HG02571 (cell line): ENCODE data around the gene KRT85.

Experiments used
- ATAC-seq: cut with Tn5 transposase; IDR thresholded peaks from one replicate; pipeline ENCODE4 v1.9.1; 2021; ENCODE audit warnings: mild to moderate bottlenecking, moderate library complexity; ENCODE audit not compliant: unreplicated experiment

Gene KRT85

GRCh38 chr12:52395761-52396434 lies 28.6 kb upstream of the KRT85 start:
- no peak for ATAC-seq

GRCh38 chr12:52394836-52395405 lies 27.6 kb upstream of the KRT85 start:
- ATAC-seq: no peak

GRCh38 chr12:52392465-52393007 lies 25.3 kb upstream of the KRT85 start:
- ATAC-seq: no peak

GRCh38 chr12:52391618-52392002 lies 24.3 kb upstream of the KRT85 start:
- no peak for ATAC-seq

- ATAC-seq: no peak
Measured at GRCh38 chr12:52390739-52391617, 23.7 kb upstream of the KRT85 start.

- no peak for ATAC-seq
Measured at GRCh38 chr12:52389313-52390207, 22.3 kb upstream of the KRT85 start.

GRCh38 chr12:52387859-52388258 lies 20.6 kb upstream of the KRT85 start:
- ATAC-seq: no peak

- no peak for ATAC-seq
Measured at GRCh38 chr12:52385226-52385702, 18.0 kb upstream of the KRT85 start, which contains the start of gene KRT84. KRT84 (minus strand) TSS chr12:52385652; CDS start chr12:52385585, 67 bp downstream.

- ATAC-seq: no peak
Measured at GRCh38 chr12:52383331-52383730, 16.1 kb upstream of the KRT85 start.

GRCh38 chr12:52382854-52383253 lies 15.6 kb upstream of the KRT85 start:
- no peak for ATAC-seq

- ATAC-seq: no peak
Measured at GRCh38 chr12:52381206-52381605, 13.9 kb upstream of the KRT85 start.

GRCh38 chr12:52380271-52380694 lies 13.0 kb upstream of the KRT85 start:
- no peak for ATAC-seq

- ATAC-seq: no peak
Measured at GRCh38 chr12:52379536-52379935, 12.3 kb upstream of the KRT85 start.

GRCh38 chr12:52378091-52378490 lies 10.8 kb upstream of the KRT85 start:
- no peak for ATAC-seq

GRCh38 chr12:52377266-52377665 lies 10.0 kb upstream of the KRT85 start:
- ATAC-seq: no peak

GRCh38 chr12:52372216-52373154 lies 5.2 kb upstream of the KRT85 start:
- ATAC-seq: no peak

- no peak for ATAC-seq
Measured at GRCh38 chr12:52371716-52372115, 4.4 kb upstream of the KRT85 start.

GRCh38 chr12:52370926-52371608 lies 3.8 kb upstream of the KRT85 start:
- ATAC-seq: no peak

- no peak for ATAC-seq
Measured at GRCh38 chr12:52369809-52370208, 2.5 kb upstream of the KRT85 start.
